ENCODE measurements around the gene KAZN. TPM values are rescaled to one million over a fixed set of nuclear protein-coding genes. Genes with fewer than 3 reads are reported as not detected.

Gene KAZN
- total and polyA plus RNA-seq, 2 of the 8 experiments (the other 6 are each of a cell fraction or from before 2014, with no cell fraction given): 3.7 to 11.8 TPM

DNA sequence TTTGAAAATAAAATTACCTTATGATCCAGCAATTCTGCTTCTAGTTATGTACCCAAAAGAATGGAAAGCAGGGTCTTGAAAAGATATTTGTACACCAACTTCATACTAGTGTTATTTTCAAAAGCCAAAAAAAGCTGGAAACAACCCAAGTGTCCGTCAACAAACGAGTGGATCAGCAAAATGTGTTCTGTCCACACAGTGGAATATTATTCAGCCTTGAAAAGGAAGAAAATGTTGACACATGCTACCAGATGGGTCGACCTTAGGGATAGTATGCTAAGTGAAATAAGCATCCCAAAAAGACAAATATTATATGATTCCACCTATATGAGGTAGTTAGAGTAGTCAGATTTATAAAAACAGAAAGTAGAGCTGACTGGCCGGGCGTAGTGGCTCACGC lies 65.3 kb downstream of the KAZN start (continued):
- no peak for TF ChIP-seq RBBP5 (IDR thresholded peaks at IDR 0.05; ENCODE audit: borderline replicate concordance, low read depth, low read length)
- TF ChIP-seq, protein P1, sequence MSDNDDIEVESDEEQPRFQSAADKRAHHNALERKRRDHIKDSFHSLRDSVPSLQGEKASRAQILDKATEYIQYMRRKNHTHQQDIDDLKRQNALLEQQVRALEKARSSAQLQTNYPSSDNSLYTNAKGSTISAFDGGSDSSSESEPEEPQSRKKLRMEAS (IDR thresholded peaks at IDR 0.05): no peak
